HG03060 (cell line): ENCODE data around the gene ZBTB5.
"Not testable (repeated sequence)": the region's sequence is repeated elsewhere in the genome, so short reads cannot be mapped to it uniquely, and the experiment has no call there.

Source experiments
- ATAC-seq: cut with Tn5 transposase; IDR thresholded peaks from one replicate; pipeline ENCODE4 v1.9.1; 2021; ENCODE audit warnings: low read depth, moderate number of reproducible peaks; ENCODE audit not compliant: unreplicated experiment

Gene ZBTB5

GRCh38 chr9:37410354-37410861, 54.8 kb downstream of the ZBTB5 start:
- no peak for ATAC-seq

- peak; percentile 87 for ATAC-seq
Measured at GRCh38 chr9:37408933-37409710, 56.1 kb downstream of the ZBTB5 start.

GRCh38 chr9:37407468-37407867, 57.8 kb downstream of the ZBTB5 start:
- ATAC-seq, result no peak

GRCh38 chr9:37406603-37407401, 58.4 kb downstream of the ZBTB5 start:
- no peak for ATAC-seq

- ATAC-seq, result no peak
Measured at GRCh38 chr9:37405764-37406380, 59.4 kb downstream of the ZBTB5 start.

- no peak for ATAC-seq
Measured at GRCh38 chr9:37405350-37405749, 59.9 kb downstream of the ZBTB5 start.

GRCh38 chr9:37404590-37404989, 60.7 kb downstream of the ZBTB5 start:
- no peak for ATAC-seq

- no peak for ATAC-seq
Measured at GRCh38 chr9:37399336-37399735, 65.9 kb downstream of the ZBTB5 start.

- ATAC-seq, result no peak
Measured at GRCh38 chr9:37398464-37399025, 66.7 kb downstream of the ZBTB5 start.

- ATAC-seq, result not testable (repeated sequence)
Measured at GRCh38 chr9:37397948-37398347, 67.3 kb downstream of the ZBTB5 start.

GRCh38 chr9:37395663-37396062, 69.6 kb downstream of the ZBTB5 start:
- ATAC-seq, result no peak

GRCh38 chr9:37395229-37395628, 70.0 kb downstream of the ZBTB5 start:
- no peak for ATAC-seq

GRCh38 chr9:37392272-37392671, 73.0 kb downstream of the ZBTB5 start:
- no peak for ATAC-seq

GRCh38 chr9:37390759-37391158, 74.5 kb downstream of the ZBTB5 start:
- peak; percentile 75 for ATAC-seq
